GM18505 (cell line): ENCODE measurements around the gene PTPN1.
"Not testable (repeated sequence)": the region's sequence is repeated elsewhere in the genome, so short reads cannot be mapped to it uniquely, and the experiment has no call there.

Source experiments
- ATAC-seq: cut with Tn5 transposase; IDR thresholded peaks from one replicate; pipeline ENCODE4 v1.9.1; 2021; ENCODE audit not compliant: unreplicated experiment
- POLR2A ChIP-seq: IDR thresholded peaks from 4 replicates; pipeline ENCODE4 v1.6.1; 2011; ENCODE audit warnings: borderline replicate concordance; ENCODE audit not compliant: insufficient read depth, insufficient read length; ENCODE audit errors: extremely low read depth

Gene PTPN1

DNA sequence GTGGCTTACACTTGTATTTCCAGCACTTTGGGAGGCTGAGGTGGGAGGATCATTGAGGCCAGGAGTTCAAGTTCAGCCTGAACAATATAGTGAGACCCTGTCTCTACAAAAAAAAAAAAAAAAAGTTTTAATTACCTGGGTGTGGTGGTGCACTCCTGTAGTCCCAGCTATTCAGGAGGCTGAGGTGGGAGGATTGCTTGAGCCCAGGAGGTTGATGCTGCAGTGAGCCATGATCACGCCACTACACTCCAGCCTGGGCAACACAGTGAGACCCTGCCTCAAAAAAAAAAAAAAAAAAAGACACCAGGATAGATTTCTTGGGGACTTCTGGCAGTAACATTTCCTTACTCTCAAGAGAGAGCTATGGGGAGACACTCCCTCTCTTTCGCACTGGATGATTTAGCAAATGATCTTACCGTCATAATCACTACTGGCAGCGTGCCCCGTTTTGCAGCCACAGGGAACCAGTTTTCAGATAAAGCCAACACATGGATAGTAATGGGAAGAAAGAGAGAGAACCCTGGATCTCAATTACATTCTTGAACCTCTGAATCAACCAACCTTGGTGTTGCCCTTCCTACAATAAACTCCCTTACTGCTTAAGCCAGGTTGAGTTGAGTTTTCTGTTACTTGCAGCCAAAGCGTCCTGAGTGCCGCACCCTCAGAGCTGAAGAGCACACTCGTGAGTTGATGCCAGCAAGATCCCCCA, 18.1 kb upstream of the PTPN1 start:
- no peak for TF ChIP-seq POLR2A

DNA sequence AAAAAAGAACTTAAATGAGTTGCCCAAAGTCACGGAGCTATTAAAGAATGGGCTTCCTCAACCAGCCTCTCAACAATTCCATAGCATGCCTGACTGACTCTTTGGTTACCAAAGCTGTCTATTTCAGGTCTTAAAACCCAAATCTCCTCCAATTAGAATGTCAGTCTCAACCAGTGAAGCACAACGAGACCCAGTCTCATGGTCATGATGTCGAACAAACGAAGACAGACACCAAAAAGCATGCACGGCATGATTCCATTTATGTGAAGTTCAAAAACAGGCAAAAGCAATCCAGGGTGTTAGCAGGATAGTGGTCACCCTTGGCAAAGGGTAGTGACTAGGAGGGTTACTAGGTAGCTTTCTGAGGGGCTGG, 16.3 kb upstream of the PTPN1 start:
- no peak for ATAC-seq
- TF ChIP-seq POLR2A, result no peak

More for the DNA sequence above, 18.1 kb upstream of the PTPN1 start:
- ATAC-seq, result no peak

DNA sequence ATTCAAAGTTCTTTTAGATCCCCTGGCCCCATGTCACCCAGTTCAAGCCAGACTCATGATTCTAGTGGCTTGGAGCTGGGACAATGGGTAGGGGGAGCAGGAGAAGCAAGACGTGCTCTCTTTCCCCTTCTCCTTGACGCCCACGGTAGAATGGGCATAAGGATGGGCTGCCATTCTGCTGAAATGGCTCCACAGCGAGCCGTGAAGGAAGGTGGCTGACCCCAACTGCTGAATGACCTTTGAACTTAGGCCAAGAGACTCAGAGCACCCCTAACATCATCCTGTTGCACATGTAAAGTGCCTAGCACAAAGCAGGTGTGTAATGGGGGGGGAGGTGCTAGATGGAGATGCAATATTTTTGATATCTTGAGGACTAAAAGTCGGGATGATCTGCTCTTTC, 15.8 kb upstream of the PTPN1 start:
- no peak for TF ChIP-seq POLR2A
- ATAC-seq, result no peak

DNA sequence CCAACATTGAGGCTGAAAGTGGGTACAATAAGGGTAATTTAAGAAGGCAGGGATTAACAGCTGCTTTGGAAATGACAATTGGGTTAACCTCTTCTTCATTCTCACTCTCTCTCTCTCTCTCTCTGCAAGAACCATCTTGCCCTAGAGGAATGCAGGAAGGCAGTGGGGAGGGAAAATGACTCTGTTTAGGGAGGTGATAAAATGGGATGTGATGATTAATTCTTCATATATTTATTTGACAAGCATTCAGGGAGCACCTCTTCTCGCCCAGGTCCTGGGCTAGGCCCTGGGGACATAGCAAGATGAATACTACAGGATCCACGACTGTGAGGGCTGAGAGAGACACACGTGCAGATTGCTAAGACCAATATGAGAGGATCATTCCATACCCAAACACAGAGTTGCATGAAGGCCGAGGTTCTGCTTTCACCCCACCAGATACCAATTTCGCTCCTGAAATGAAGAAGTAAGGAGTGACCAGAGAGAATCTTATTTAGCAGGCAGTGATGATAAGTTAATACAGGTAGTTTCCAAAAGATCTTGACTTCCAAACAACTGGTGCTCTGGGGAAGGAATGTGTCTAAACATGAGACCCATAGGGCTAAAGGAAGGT, 13.3 kb upstream of the PTPN1 start:
- no peak for TF ChIP-seq POLR2A

DNA sequence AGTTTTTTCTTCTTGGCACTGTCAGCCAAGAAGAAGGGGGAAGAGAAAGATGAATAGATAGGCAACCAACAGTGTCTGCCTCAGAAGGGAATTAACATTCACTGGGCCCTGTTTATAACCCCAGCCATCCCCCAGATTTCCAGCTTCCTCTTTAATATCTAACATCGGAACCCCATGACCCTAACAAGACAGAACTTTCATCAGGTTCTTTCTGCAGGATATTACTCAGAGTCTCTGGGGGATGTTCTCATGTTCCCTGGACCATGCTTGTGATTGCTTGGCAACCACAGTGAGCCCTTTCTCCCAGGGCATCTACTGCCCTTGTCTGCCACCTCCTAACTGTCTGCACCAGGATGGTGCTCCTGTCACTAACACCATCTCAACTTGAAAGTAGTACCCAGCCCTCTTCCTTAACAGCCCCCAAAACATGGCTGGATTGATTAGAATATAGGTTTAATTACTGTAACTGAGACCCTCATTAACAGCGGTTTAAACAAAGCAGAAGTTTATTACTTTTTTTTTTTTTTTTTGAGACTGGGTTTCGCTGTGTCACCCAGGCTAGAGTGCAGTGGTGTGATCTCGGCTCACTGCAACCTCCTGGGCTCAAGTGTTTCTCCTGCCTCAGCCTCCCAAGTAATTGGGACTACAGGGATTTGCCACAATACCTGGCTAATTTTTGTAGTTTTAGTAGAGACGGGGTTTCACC, 12.0 kb upstream of the PTPN1 start:
- ATAC-seq, result no peak
- no peak for TF ChIP-seq POLR2A

More for the DNA sequence above, 13.3 kb upstream of the PTPN1 start:
- ATAC-seq, result no peak

DNA sequence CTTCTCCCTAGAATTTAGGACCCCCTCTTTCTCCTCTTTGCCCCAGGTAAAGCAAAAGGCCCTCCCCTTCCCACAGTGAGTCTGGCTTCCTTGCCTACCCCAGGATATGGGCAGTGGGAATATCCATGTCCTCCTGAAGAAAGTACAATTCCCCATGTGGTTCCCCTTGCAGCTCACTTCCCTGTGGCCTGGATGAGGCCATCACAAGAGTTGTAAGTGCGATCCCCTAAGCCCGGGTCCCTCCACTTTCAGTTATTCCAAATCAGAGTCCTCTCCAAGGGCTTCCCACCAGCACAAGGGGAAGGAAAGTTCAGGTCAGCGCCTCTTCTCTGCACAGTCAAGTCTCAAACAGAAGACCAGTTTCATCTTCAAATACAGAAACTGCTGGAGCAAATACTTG, 10.2 kb upstream of the PTPN1 start:
- TF ChIP-seq POLR2A, result no peak
- no peak for ATAC-seq

DNA sequence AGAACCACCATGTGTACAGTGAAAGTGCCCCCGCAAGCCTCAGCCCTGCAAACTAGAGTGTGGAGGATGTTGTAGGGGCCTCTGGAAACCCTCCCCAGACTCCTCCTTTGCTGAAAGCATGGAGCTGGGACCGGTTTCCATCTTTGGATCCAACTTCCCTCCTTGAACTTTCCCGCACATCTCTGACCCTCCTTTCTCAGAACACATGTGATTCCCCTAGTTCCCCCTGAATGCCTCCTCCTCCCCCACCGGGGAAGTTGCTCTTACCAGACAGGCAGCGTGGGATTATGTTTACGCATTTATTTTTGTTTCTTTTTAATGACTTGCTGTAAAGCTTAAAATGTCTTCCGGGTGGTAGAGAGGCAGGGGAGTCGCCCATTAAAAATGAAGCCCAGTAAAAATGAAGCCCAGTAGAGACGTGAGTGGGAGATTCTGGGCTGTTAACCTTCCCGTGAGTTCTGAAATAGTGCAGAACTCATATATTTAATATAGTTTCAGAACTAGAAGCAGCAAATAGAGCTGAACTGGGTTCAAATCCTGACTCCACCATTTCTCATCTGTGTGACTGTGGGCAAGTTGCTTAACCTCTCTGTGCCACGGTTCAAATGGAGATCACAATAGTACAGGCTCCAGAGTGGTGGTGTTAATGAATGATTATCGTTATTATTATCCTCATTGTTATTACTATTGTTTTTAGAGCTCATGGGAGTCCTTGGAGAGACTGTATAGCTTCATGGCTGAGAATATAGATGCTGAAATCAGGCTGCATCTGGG, 8.0 kb upstream of the PTPN1 start:
- ATAC-seq, result no peak
- TF ChIP-seq POLR2A, result no peak

DNA sequence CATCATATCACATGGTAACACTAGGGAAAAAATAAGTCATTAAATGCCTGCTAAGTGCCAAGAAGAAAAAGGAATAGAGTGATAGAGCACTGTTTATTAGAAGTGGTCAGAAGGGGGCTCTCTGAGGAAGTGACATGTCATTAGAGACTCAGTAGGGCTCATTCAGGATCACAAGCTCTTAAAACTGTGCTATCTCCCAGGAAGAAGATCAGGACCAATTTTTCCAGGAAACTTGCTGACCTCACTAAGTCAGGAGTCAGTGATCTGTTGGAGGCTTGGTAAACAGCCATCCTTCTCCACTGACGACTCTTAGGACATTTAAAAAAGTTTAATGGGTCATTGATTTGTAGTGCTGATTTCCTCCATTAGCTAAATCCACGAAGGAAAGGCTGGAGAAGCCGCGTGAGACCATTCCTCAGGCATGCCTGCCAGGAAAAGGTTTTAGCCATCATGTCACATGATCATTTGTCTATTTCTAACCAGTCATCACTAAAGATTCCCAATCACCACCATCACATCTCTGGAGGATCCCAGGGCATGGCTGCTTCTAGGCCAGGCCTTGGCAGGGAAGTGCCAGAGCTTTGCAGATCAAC, 5.9 kb upstream of the PTPN1 start:
- no peak for TF ChIP-seq POLR2A
- no peak for ATAC-seq

DNA sequence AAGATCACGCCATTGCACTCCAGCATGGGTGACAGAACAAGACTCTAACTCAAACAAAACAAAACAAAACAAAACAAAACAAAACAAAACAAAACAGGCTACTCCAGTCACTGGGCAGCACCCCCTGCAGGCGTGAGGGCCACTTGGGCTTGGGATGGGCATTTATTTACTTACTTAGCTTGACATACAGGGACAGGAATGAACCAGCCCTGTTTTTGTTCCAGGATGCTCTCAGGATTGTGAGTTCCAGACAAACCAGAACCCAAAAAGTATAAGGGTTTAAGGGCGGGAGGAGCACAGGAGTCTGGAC, 4.0 kb upstream of the PTPN1 start:
- no peak for ATAC-seq
- no peak for TF ChIP-seq POLR2A

DNA sequence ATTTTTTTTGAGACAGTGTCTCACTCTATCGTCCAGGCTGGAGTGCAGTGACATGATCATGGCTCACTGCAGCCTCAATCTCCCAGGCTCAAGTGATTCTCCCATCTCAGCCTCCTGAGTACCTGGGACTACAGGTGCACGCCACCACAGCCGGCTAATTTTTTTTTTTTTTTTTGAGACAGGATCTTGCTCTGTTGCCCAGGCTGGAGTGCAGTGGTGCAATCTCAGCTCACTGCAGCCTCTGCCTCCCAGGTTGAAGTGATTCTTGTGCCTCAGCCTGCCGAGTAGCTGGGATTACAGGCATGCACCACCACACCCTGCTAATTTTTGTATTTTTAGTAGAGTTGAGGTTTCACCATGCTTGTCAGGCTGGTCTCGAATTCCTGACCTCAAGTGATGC, 2.4 kb upstream of the PTPN1 start:
- not testable (repeated sequence) for ATAC-seq

DNA sequence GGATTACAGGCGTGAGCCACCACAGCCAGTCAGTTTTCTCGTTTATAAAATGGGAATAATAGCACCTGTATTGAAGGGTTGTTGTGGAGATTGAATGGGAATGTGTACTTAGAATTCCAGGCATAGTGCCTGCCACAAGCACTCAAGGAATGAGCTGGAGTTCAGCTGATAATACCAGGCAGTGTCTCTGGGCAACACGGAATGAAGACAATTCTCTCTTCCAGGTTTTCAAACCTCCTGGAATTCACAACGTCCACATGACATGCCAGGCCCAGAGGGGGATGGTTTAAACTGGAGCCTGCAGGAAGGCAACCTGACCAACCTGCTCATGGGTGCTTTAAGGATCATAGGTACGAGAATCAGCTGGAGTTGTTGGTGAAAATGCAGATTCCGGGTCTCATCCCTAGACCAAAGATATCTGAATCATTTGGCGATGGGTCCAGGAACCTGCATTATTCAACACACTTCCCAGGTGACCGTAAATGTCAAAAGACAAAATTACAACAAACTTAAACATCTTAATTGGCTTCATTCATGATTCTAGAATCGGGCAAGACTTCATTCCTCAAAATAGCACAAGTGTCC, 1.9 kb upstream of the PTPN1 start:
- no peak for ATAC-seq
- TF ChIP-seq POLR2A, result no peak

DNA sequence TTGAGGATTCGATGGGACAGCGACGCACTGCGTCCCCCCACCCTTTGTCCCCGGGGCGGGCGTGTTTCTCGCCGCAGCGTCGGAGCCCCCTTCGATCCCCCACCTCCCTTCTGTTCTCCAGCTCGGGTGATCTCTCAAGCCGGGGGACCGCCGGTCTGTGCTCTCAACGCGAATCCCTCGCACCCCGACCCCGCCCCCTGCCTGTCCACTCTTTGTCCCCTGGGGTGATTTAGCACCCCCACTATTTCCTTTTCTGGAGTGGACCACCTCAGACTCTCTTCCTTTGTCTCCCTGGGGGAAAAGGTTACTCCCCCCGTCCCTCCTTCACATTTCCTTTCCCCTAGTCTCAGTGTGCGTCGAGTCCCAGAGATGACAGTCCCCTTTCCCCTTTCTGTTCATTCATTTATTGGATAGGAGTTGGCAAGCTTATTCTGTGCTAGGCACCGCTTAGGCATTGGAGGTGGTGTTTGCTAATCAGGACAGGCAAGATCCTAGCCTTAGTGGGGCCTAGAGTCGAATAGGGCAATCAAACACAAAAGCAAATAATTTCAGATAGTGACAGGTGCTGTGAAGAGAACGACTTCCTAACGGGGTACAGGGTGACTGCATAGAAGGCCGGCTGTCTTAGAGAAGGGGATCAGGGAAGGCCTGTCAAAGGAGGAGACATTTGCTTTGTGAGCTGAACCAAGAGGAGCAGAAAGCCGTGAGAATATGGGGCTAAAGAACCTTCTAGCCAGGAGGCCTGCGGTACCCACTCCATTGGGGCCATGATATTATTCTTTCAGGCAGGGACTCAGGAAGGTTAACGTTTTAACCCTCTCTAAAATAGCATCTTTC, 741 bp downstream of the PTPN1 start:
- TF ChIP-seq POLR2A, result no peak
- no peak for ATAC-seq

DNA sequence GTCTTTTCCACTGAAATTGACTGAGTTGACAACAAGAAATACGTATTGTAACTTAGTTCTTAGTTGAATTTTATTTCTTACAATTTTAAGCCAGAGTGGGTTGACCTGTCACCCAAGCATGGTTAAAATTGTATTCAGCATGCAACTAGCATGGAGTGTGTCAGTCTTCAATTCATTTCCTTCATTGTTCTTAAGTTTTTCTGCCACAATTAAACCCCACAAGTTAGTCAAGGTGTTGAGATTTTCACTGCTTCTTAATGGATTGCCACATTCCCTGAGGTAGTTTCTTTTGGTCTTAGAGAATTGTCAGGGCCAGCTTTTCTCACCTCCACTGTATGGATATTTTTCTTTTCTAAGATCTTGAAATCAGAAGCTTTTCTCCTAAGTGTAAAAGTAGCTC, 2.1 kb downstream of the PTPN1 start:
- no peak for TF ChIP-seq POLR2A
- ATAC-seq, result no peak
